Measurements from ENCODE around the gene TM9SF1. TPM values are rescaled to one million over a fixed set of nuclear protein-coding genes. Genes with fewer than 3 reads are reported as not detected.

Gene TM9SF1
- total and polyA plus RNA-seq, 9 of the 15 experiments (the other 6 are each of a cell fraction or from before 2014, with no cell fraction given) = 5.3 to 20.3 (median 11.8) TPM

DNA sequence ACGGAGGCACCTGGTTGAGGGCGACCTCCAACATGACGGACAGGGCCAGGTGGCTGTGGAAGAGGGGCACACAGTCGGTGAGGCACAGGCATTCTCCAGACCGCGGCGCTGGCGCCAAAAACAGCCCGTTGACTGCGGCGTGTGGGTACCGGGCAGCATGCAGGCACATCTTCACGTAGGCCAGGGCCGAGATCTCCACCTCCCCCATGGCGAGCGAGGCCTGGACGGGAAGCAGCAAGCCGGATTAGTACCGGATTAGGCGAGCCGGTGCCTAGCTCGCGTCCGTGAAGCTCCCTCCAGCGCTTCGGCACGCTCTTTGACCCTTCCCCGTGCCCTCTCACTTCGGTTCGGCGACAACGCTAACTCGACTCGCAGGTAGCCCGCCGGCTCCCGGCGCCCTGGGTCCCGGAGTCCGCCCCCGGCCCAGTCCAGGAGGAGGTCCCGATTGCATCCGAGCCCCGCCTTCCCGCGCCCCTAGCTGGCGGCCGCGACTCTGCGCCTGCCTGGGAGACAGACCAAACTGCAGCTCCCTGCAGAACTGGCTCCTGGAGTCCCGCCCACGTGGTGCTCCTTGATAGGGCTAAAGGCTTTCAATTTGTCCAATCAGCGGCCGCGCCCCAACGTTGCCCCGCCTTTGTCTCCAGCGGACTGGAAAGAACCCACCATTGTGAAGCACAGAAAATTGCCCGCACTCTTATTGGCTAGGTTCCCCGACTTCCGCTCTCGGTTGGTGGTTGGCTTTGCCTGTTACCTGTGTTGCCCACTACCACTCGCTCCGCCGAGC, 54.0 kb downstream of the TM9SF1 start, which contains the start of gene EMC9 (continued):
- TF ChIP-seq, protein P1, sequence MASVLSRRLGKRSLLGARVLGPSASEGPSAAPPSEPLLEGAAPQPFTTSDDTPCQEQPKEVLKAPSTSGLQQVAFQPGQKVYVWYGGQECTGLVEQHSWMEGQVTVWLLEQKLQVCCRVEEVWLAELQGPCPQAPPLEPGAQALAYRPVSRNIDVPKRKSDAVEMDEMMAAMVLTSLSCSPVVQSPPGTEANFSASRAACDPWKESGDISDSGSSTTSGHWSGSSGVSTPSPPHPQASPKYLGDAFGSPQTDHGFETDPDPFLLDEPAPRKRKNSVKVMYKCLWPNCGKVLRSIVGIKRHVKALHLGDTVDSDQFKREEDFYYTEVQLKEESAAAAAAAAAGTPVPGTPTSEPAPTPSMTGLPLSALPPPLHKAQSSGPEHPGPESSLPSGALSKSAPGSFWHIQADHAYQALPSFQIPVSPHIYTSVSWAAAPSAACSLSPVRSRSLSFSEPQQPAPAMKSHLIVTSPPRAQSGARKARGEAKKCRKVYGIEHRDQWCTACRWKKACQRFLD (CRISPR knock-in tag; IDR thresholded peaks at IDR 0.05) = no peak
- TF ChIP-seq TAL1 (IDR thresholded peaks at IDR 0.05) = no peak
- TF ChIP-seq ZNF780A (CRISPR knock-in tag; IDR thresholded peaks at IDR 0.05) = no peak
- TF ChIP-seq ZFX (CRISPR knock-in tag; IDR thresholded peaks at IDR 0.05) = peak; percentile 75
- no peak for TF ChIP-seq NFIC (IDR thresholded peaks at IDR 0.05)
- TF ChIP-seq, protein P2, sequence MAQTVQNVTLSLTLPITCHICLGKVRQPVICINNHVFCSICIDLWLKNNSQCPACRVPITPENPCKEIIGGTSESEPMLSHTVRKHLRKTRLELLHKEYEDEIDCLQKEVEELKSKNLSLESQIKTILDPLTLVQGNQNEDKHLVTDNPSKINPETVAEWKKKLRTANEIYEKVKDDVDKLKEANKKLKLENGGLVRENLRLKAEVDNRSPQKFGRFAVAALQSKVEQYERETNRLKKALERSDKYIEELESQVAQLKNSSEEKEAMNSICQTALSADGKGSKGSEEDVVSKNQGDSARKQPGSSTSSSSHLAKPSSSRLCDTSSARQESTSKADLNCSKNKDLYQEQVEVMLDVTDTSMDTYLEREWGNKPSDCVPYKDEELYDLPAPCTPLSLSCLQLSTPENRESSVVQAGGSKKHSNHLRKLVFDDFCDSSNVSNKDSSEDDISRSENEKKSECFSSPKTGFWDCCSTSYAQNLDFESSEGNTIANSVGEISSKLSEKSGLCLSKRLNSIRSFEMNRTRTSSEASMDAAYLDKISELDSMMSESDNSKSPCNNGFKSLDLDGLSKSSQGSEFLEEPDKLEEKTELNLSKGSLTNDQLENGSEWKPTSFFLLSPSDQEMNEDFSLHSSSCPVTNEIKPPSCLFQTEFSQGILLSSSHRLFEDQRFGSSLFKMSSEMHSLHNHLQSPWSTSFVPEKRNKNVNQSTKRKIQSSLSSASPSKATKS (CRISPR knock-in tag; IDR thresholded peaks at IDR 0.05) = no peak
- peak; percentile 54; the same call in 1 of the 2 replicates for TF ChIP-seq ZSCAN29 (IDR thresholded peaks at IDR 0.05)
- peak; percentile 61; the same call in 1 of the 2 replicates for TF ChIP-seq CREM (IDR thresholded peaks at IDR 0.05; ENCODE audit: low read depth)
- TF ChIP-seq KAT7 (CRISPR knock-in tag; IDR thresholded peaks at IDR 0.05; ENCODE audit: borderline replicate concordance) = no peak
- TF ChIP-seq ARNT (IDR thresholded peaks at IDR 0.05) = no peak
- TF ChIP-seq ZNF134 (CRISPR knock-in tag; conservative IDR thresholded peaks at IDR 0.05) = no peak
- no peak for TF ChIP-seq HDGF (IDR thresholded peaks at IDR 0.05)
- TF ChIP-seq ZNF408 (CRISPR knock-in tag; IDR thresholded peaks at IDR 0.05; ENCODE audit: low read depth) = no peak
- TF ChIP-seq ETV1 (tag; conservative IDR thresholded peaks at IDR 0.05; ENCODE audit: low read depth) = peak; percentile 45
- no peak for TF ChIP-seq RFX7 (CRISPR knock-in tag; IDR thresholded peaks at IDR 0.05)
- TF ChIP-seq ZNF12 (CRISPR knock-in tag; IDR thresholded peaks at IDR 0.05) = no peak
- TF ChIP-seq, protein P3, sequence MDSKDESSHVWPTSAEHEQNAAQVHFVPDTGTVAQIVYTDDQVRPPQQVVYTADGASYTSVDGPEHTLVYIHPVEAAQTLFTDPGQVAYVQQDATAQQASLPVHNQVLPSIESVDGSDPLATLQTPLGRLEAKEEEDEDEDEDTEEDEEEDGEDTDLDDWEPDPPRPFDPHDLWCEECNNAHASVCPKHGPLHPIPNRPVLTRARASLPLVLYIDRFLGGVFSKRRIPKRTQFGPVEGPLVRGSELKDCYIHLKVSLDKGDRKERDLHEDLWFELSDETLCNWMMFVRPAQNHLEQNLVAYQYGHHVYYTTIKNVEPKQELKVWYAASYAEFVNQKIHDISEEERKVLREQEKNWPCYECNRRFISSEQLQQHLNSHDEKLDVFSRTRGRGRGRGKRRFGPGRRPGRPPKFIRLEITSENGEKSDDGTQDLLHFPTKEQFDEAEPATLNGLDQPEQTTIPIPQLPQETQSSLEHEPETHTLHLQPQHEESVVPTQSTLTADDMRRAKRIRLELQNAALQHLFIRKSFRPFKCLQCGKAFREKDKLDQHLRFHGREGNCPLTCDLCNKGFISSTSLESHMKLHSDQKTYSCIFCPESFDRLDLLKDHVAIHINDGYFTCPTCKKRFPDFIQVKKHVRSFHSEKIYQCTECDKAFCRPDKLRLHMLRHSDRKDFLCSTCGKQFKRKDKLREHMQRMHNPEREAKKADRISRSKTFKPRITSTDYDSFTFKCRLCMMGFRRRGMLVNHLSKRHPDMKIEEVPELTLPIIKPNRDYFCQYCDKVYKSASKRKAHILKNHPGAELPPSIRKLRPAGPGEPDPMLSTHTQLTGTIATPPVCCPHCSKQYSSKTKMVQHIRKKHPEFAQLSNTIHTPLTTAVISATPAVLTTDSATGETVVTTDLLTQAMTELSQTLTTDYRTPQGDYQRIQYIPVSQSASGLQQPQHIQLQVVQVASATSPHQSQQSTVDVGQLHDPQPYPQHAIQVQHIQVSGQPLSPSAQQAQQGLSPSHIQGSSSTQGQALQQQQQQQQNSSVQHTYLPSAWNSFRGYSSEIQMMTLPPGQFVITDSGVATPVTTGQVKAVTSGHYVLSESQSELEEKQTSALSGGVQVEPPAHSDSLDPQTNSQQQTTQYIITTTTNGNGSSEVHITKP (IDR thresholded peaks at IDR 0.05; ENCODE audit: partially characterized antibody) = no peak
- no peak for TF ChIP-seq EWSR1 (IDR thresholded peaks at IDR 0.05; ENCODE audit: borderline replicate concordance, low read depth, partially characterized antibody)
- no peak for TF ChIP-seq MEIS2 (IDR thresholded peaks at IDR 0.05; ENCODE audit: partially characterized antibody)
- TF ChIP-seq KHSRP (IDR thresholded peaks at IDR 0.05) = no peak
- no peak; the same call in 1 of the 2 replicates for TF ChIP-seq BACH1 (tag; IDR thresholded peaks at IDR 0.05)
- no peak for TF ChIP-seq ZNF696 (CRISPR knock-in tag; conservative IDR thresholded peaks at IDR 0.05)
- TF ChIP-seq SMARCB1 (IDR thresholded peaks at IDR 0.05; ENCODE audit: insufficient read length, low read depth) = no peak
